ENCODE data around the gene TTC21B.

- no peak for TF ChIP-seq CTCF (IDR thresholded peaks at IDR 0.05)
- TF ChIP-seq POLR2A (IDR thresholded peaks at IDR 0.05), result no peak
Measured at GRCh38 chr2:165840333-165840958, 113.1 kb downstream of the TTC21B start.

Data from thyroid gland (tissue), 4 donors.